ENCODE measurements around the gene MAPK11. TPM values are rescaled to one million over a fixed set of nuclear protein-coding genes. Genes with fewer than 3 reads are reported as not detected.

Gene MAPK11
- total RNA-seq, 1 experiment from 2014 or later = 19.3 TPM

DNA sequence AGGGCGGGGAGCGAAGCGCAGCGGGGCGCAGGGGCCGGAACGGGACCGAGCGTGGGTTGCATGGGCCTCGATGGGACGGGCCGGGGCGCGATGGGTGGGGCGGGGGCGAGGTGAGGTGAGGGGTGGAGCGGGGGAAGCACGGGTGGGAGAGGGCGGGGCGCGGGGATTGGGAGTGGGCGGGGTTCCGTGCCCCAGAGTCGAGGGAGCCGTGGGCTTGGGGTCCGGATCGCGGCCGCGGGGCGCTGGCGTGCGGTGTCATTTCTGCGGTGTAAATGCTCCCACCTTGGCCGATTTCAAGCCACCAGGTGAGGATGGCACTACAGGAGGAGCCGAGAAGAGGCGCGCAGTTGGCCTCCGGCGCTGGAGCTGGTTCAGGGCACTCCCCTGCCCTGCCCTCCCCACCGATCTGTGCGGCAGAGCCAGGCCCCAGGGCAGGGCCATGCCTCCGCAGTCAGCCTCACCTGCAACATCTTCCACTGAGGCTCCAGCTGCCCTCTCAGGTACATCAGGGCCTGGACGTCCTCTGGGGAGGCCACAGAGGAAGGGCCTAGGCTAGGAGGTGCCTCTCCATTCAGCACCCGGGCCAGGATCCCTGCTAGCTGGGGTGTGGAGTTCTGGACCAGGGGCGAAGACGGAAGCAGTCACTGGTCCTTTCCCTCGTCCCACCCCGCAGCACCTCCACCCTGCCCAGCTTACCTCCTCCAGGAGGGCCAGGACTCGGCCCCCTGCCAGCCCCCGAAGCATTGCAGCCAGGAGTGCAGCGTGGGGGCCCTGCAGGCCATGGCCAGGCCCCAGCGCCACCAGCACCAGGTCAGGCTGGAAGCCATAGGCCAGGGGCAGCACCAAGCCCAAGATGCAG lies 24.7 kb downstream of the MAPK11 start:
- Histone ChIP-seq H3K36me3 (ENCODE audit: control insufficient read depth in 1 of 2, insufficient read depth in 2 of 2, low read length in 2 of 2) (peaks cover 0 to 18% of the 10 kb centered on the region in 2 experiments; a peak in 1 of 4 replicates), H3K9me3 (ENCODE audit: control insufficient read depth in 1 of 2, insufficient read depth in 1 of 2, low read depth in 1 of 2, low read length in 2 of 2) (no peaks in the 10 kb centered on the region), H3K4me1 (ENCODE audit: control insufficient read depth in 1 of 2, insufficient read depth in 2 of 2, low read length in 2 of 2) (peaks cover 30 to 68% of the 10 kb centered on the region in 2 experiments), H3K27me3 (ENCODE audit: insufficient read depth, low read length) (no peaks in the 10 kb centered on the region), H3K9me2 (ENCODE audit: insufficient read depth) (no peaks in the 10 kb centered on the region), H2AFZ (ENCODE audit: low read depth, low read length, poor library complexity, severe bottlenecking) (no peak overlapping the region), H3K4me2 (ENCODE audit: low read length) (peak overlapping the region; percentile 92), H3K4me3 (replicated peaks in 1 of 2; ENCODE audit: low read depth in 1 of 2, low read length in 2 of 2) (peak overlapping the region; percentile 93 to 95), H3K79me2 (ENCODE audit: insufficient read depth, low read length) (peaks cover 82% of the 10 kb centered on the region), H3K9ac (ENCODE audit: low read length) (peak overlapping the region; percentile 92), H3K27ac (ENCODE audit: low read depth, low read length) (peak overlapping the region; percentile 81), H4K20me1 (ENCODE audit: insufficient read depth) (no peaks in the 10 kb centered on the region)
- BruUV-seq (replicated peaks) = TSS peak; percentile 58
- peak; percentile 7; the same call in 1 of the 2 replicates for TF ChIP-seq JUND (IDR thresholded peaks at IDR 0.05)
- no peak for TF ChIP-seq ZNF274 (IDR thresholded peaks at IDR 0.05; ENCODE audit: low read depth, low read length)
- TF ChIP-seq, protein P1, sequence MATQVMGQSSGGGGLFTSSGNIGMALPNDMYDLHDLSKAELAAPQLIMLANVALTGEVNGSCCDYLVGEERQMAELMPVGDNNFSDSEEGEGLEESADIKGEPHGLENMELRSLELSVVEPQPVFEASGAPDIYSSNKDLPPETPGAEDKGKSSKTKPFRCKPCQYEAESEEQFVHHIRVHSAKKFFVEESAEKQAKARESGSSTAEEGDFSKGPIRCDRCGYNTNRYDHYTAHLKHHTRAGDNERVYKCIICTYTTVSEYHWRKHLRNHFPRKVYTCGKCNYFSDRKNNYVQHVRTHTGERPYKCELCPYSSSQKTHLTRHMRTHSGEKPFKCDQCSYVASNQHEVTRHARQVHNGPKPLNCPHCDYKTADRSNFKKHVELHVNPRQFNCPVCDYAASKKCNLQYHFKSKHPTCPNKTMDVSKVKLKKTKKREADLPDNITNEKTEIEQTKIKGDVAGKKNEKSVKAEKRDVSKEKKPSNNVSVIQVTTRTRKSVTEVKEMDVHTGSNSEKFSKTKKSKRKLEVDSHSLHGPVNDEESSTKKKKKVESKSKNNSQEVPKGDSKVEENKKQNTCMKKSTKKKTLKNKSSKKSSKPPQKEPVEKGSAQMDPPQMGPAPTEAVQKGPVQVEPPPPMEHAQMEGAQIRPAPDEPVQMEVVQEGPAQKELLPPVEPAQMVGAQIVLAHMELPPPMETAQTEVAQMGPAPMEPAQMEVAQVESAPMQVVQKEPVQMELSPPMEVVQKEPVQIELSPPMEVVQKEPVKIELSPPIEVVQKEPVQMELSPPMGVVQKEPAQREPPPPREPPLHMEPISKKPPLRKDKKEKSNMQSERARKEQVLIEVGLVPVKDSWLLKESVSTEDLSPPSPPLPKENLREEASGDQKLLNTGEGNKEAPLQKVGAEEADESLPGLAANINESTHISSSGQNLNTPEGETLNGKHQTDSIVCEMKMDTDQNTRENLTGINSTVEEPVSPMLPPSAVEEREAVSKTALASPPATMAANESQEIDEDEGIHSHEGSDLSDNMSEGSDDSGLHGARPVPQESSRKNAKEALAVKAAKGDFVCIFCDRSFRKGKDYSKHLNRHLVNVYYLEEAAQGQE (IDR thresholded peaks at IDR 0.05; ENCODE audit: low read depth) = no peak
- no peak for TF ChIP-seq ATF3 (IDR thresholded peaks at IDR 0.05)
- TF ChIP-seq CBX3 (IDR thresholded peaks at IDR 0.05; ENCODE audit: low read depth) = no peak
- TF ChIP-seq EZH2phosphoT487 (IDR thresholded peaks at IDR 0.05; ENCODE audit: borderline replicate concordance) = no peak
- peak; percentile 6; the same call in 1 of the 2 replicates for TF ChIP-seq ZFX (IDR thresholded peaks at IDR 0.05)
- ATAC-seq (peak; percentile 45), DNase-seq (ENCODE audit: low read depth, low spot score) (no peak)
- CTCF ChIA-PET = no interaction called here
- intact Hi-C loops (cut with micrococcal nuclease) = no loop called here
- RAD21 ChIA-PET (ENCODE audit: low non-redundant PET in 1 of 2, low total read pairs in 2 of 2, uncharacterized antibody in 2 of 2, unreplicated experiment in 2 of 2) = no interaction called here
- POLR2A ChIA-PET = no interaction called here
